HG03039 (cell line): Measurements from ENCODE around the gene SMAD3.
"Not testable (repeated sequence)": the region's sequence is repeated elsewhere in the genome, so short reads cannot be mapped to it uniquely, and the experiment has no call there.

Experiments used
- ATAC-seq: cut with Tn5 transposase; IDR thresholded peaks from one replicate; pipeline ENCODE4 v1.9.1; 2021; ENCODE audit warnings: mild to moderate bottlenecking, moderate library complexity; ENCODE audit not compliant: unreplicated experiment

Gene SMAD3

DNA sequence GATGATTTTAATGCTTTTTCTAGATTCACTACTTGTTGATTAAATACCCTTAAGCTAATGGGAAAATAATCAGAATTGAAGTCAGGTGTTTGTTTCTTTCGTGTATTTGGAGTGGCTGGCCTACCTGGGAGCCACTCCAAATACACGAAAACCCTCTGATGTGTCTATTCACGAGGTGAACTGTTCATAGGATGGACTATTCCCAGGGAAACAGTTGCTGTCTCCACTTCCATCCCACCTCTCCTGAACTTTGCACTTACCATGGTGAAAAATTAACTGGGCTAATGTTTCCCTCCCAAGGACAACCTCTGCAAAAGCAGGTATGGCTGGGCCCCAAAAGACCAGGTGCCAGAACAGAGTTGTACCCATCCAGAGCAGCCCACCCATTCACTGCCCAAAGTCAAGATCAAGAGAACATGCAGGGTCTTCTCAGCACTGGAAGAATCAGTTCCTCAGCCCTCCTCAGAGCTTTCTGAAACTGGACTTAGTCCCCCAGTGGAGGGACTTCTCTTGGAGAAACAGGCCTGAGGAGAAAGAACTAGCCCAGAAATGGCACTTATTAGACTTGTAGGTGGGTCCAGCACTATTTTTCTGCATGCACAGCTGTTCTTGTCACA lies 2.9 kb upstream of the SMAD3 start:
- no peak for ATAC-seq

DNA sequence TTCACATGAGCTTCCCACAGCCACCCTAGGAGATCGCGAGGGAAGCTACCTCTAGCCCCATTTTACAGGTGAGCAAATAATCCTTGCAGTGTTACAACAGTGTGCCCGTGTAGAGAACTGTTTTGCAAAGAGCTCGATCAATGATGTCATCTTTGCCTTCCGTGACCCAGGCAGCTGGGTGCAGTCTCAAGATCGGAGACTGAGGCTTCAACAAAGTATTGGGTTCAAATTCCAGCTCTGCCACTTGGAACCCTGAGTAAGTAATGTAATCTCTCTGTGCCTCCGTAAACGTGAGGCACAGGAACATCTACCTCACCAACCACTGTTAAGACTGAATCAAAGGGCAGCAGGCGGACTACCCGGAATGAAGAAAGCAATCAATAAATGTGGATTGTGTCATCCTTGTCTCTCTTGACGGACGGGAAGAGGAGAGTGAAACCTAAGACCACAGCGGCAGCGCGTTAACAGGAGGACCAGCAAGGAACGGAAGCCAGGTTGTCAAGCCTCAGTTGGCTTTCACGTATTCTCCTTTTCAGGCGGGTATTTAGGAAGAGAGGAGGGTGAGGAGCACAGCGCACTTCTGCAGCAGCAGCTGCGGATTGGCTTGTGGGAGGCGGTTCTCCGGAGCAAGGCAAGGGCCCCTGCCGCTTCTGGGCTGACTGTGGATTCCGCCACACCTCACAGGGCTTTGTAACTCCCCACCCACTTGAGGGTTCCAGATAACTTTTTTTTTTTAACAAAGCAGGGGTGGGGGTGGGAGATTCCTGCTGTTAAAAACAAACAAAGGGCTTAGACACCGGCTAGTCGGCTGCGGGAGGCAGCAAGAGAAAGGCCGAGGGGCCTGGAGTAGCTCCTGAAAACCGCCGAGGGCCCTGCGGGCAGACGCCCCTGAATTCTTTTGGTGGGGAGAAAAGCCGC lies 1.5 kb upstream of the SMAD3 start:
- ATAC-seq, result no peak

DNA sequence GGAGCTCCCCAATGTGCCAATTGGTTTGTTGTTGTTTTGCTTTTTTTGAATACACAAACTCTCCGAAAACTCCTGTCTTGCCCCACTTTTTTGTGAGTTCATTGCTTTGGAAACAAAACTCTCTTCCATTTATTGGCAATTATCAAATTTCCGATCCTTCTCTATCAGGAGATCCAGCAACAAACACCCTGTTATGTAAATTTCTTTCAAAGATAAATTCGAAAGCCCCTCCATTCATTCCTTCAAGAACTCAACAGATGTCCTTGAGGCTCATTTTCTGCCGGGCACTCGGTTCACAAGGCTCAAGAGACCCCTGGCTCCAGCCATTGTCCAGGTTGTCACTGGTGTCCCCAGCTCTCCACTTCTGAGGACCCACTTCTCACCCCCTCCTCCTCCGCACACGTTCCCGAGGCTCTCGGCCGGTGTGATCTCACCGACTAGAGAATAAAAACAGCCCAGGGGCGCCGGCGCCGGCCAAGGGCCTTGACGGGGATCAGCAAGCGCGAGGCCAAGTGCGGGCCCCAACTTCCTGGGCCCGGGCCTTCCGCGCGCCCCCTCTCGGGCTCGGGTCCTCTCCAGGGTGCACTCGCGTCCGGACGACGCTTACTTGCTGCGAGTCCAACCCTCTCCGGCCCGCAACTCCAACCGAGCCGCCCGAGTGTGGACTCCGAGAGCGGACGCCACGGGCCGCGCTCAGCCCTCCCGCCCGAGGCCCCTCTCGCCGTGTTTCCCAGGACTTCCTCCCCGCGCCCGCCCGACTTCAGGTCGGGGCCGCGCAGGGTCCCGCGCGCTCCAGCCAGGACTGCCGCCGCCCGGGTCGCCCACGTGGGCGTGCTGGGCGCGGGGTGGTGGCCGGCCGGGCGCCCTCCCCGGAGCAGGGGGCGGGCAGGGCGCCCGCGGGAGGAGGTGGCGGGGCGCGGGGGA lies 533 bp upstream of the SMAD3 start:
- ATAC-seq, result no peak

DNA sequence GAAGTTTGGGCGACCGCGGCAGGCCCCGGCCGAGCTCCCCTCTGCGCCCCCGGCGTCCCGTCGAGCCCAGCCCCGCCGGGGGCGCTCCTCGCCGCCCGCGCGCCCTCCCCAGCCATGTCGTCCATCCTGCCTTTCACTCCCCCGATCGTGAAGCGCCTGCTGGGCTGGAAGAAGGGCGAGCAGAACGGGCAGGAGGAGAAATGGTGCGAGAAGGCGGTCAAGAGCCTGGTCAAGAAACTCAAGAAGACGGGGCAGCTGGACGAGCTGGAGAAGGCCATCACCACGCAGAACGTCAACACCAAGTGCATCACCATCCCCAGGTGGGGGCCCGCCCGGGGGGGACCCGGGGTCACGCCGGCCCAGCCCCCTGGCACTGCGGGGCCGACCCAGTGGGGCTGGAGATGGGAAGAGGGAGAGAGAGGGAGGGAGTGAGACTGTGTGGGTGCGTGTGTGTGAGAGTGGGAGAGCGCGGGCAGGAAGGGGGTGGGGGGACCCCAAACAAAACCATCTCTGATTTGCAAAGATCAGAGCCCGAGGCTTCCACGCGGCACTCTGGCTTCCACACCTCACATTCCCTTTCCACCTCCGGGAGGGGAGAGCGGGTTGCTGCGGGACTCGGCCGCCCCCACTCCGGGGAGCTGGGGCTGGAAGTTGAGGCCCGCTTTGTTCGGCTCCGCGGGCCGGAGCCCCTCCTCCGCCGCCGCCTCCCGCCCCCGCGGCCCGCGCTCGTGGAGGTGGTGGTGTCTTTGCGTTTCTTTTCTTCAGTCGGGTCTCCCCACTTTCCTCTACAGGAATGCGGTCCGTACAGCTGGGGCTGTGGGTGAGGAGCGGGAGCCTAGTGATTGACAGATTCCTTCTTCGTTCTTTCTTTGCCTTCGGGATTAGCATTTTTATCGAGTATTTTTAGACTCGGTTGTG lies 898 bp downstream of the SMAD3 start:
- no peak for ATAC-seq

- ATAC-seq, result no peak
Measured at GRCh38 chr15:67066959-67067853, 1.8 kb downstream of the SMAD3 start.

- no peak for ATAC-seq
Measured at GRCh38 chr15:67067930-67068551, 2.6 kb downstream of the SMAD3 start.

- no peak for ATAC-seq
Measured at GRCh38 chr15:67068710-67069400, 3.5 kb downstream of the SMAD3 start.

GRCh38 chr15:67070150-67070549 lies 4.7 kb downstream of the SMAD3 start:
- no peak for ATAC-seq

DNA sequence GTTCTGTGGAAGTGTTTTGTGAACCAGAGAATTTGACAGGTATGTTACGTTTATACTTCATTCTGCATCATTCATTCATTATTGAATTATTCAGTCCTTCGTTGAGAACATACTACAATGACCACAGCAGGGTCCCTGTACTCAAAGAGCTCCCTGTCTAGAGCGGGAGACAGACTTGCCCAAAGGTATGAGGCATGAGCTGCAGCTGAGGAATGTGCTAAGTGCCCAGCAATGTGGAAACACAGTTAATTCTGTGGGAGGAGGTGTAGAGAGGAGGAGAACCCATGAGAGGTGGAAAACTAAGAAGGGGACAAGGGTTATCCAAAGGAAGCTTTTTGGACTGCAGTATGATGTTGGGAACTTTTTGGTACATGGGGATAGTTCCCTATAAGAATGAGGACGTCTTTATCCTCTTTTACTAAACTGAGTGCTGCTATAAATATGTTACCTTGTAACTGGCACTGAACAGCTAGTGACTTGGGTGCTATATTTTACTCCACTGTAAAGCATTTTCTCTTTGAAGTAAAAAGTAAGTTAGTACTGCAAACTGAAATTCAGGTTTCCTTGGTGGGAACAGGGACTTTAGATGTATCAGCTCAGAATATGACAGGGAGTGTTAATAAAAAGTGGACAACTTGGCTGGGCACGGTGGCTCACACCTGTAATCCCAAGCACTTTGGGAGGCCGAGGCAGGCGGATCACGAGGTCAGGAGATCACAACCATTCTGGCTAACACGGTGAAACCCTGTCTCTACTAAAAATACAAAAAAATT lies 5.7 kb downstream of the SMAD3 start:
- ATAC-seq, result no peak

DNA sequence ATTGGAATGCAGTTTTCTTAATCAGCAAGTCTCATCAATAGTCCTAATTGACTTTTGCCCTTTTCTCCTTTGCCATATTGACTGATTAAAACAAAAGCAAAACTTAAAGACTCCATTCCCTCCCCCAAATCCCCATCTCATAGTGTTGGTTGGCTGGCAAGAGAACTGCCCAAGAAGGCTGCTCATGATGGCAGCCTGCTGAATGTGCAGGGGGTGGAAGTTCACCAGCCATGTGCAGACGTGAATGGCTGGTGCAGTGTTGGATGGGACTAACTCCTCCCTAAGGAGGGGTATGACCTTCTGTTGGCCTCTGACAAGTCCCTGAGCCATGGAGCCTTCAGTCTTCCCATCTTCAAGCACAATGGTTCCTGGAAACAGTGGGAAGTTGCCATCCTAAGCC lies 7.0 kb downstream of the SMAD3 start:
- no peak for ATAC-seq

- no peak for ATAC-seq
Measured at GRCh38 chr15:67072958-67073357, 7.6 kb downstream of the SMAD3 start.

- no peak for ATAC-seq
Measured at GRCh38 chr15:67074886-67075229, 9.5 kb downstream of the SMAD3 start.

GRCh38 chr15:67075555-67076135 lies 10.2 kb downstream of the SMAD3 start:
- not testable (repeated sequence) for ATAC-seq

DNA sequence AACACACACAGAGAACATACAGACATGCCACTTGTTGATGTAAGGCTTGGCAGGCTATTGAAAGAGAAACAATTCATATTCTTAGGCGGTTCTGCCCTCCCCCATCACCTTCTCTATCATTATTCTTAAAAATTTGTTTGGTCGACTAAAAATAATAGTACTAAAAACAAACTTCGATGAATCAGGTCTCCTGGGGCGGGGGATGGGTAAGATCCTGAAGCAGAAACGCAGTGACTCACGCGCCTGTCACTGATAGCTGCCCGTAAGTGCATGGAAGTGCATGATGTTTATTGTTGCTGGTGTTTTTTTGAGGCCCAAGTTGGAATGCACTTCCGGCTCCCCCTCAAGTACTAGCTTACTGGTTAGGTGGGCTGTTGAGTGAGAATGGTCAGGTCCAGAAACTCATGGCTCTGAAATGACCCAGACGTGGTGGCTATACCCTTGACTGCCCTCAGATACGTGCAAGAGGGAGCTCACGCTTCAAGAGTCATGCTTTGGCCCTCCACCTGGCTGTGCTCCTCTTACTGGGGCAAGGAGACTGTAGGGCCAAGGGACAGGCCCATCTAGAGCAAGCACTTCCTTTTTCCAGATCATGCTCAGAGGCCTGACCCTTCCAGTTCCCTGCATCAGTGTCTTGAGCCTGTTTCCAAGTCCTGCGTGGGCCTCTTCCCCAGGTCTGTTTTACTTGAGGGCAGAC lies 10.9 kb downstream of the SMAD3 start:
- no peak for ATAC-seq

GRCh38 chr15:67077641-67078215 lies 12.3 kb downstream of the SMAD3 start:
- no peak for ATAC-seq

DNA sequence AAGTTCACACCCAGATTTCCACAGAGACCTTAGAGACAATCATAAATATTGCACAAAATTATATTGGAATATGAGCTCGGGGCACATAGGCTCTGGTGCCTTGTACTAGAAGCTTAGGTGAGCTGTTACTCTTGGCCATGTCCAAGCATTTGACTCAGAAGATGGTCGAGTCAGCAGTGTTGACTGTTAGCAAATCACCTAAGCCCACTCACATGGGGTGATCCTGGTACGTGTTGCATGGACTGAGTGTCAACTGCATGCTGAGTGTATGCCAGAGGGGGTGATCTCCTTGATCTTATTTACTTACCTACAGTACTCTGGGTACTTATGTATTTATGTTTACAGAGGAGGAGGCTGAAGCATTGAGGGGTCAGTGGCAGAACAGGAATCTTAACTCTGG lies 14.0 kb downstream of the SMAD3 start:
- ATAC-seq, result no peak
